SKM-1 (cell line): Measurements from ENCODE around the gene CRTC2.

Source experiments
- DNase-seq: peaks from one replicate; lab custom pipeline; 2025; ENCODE audit not compliant: unreplicated experiment; lab: John Stamatoyannopoulos, UW

Gene CRTC2

GRCh38 chr1:153976819-153977249, 18.4 kb upstream of the CRTC2 start:
- DNase-seq, result no peak

GRCh38 chr1:153973525-153973924, 15.1 kb upstream of the CRTC2 start:
- DNase-seq, result no peak

GRCh38 chr1:153973071-153973470, 14.7 kb upstream of the CRTC2 start:
- no peak for DNase-seq

- no peak for DNase-seq
Measured at GRCh38 chr1:153970346-153970745, 11.9 kb upstream of the CRTC2 start.

GRCh38 chr1:153968972-153969371, 10.6 kb upstream of the CRTC2 start:
- DNase-seq, result no peak

GRCh38 chr1:153968408-153968807, 10.0 kb upstream of the CRTC2 start:
- DNase-seq, result no peak

GRCh38 chr1:153968000-153968363, 9.6 kb upstream of the CRTC2 start:
- DNase-seq, result no peak

- peak; percentile 100 for DNase-seq
Measured at GRCh38 chr1:153967107-153967999, 8.9 kb upstream of the CRTC2 start, which contains the start of gene CREB3L4. TSS of gene CREB3L4 (plus strand) at chr1:153967902. CDS start at chr1:153968526, 624 bp downstream.

- DNase-seq, result no peak
Measured at GRCh38 chr1:153963850-153964331, 5.5 kb upstream of the CRTC2 start.

- DNase-seq, result peak; percentile 99
Measured at GRCh38 chr1:153963030-153963849, 4.8 kb upstream of the CRTC2 start, which contains the start of gene SLC39A1. TSS of gene SLC39A1 (minus strand) at chr1:153963537. CDS start at chr1:153962715, 822 bp downstream.

GRCh38 chr1:153962088-153963029, 3.9 kb upstream of the CRTC2 start:
- peak; percentile 71 for DNase-seq

- no peak for DNase-seq
Measured at GRCh38 chr1:153961421-153961820, 3.0 kb upstream of the CRTC2 start.

GRCh38 chr1:153960206-153960605, 1.8 kb upstream of the CRTC2 start:
- DNase-seq, result no peak

- DNase-seq, result no peak
Measured at GRCh38 chr1:153959454-153959853, 1.0 kb upstream of the CRTC2 start.

- DNase-seq, result no peak
Measured at GRCh38 chr1:153958961-153959260, 499 bp upstream of the CRTC2 start.

GRCh38 chr1:153957744-153958110, 685 bp downstream of the CRTC2 start:
- no peak for DNase-seq

GRCh38 chr1:153956997-153957715, 1.3 kb downstream of the CRTC2 start:
- no peak for DNase-seq

GRCh38 chr1:153954826-153955225, 3.6 kb downstream of the CRTC2 start:
- no peak for DNase-seq

- no peak for DNase-seq
Measured at GRCh38 chr1:153953859-153954365, 4.5 kb downstream of the CRTC2 start.

GRCh38 chr1:153951801-153952200, 6.6 kb downstream of the CRTC2 start:
- no peak for DNase-seq
